Measurements from ENCODE around the gene HOXC13.

- TF ChIP-seq, protein P1, sequence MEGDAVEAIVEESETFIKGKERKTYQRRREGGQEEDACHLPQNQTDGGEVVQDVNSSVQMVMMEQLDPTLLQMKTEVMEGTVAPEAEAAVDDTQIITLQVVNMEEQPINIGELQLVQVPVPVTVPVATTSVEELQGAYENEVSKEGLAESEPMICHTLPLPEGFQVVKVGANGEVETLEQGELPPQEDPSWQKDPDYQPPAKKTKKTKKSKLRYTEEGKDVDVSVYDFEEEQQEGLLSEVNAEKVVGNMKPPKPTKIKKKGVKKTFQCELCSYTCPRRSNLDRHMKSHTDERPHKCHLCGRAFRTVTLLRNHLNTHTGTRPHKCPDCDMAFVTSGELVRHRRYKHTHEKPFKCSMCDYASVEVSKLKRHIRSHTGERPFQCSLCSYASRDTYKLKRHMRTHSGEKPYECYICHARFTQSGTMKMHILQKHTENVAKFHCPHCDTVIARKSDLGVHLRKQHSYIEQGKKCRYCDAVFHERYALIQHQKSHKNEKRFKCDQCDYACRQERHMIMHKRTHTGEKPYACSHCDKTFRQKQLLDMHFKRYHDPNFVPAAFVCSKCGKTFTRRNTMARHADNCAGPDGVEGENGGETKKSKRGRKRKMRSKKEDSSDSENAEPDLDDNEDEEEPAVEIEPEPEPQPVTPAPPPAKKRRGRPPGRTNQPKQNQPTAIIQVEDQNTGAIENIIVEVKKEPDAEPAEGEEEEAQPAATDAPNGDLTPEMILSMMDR (IDR thresholded peaks at IDR 0.05; ENCODE audit: poor library complexity): no peak
- TF ChIP-seq EZH2 (IDR thresholded peaks at IDR 0.05; ENCODE audit: borderline replicate concordance) (no peak), EZH2phosphoT487 (IDR thresholded peaks at IDR 0.05; ENCODE audit: low read depth, severe bottlenecking, unreplicated experiment) (no peak)
Observed at GRCh38 chr12:53941750-53942149, 3.1 kb downstream of the HOXC13 start.
